NCI-H1092 (cell line): ENCODE data around the gene SYNM.
"Not testable (repeated sequence)": the region's sequence is repeated elsewhere in the genome, so short reads cannot be mapped to it uniquely, and the experiment has no call there.

ENCODE experiments used
- DNase-seq: peaks from one replicate; lab custom pipeline; 2025; lab: John Stamatoyannopoulos, UW

SYNM gene, protein sequence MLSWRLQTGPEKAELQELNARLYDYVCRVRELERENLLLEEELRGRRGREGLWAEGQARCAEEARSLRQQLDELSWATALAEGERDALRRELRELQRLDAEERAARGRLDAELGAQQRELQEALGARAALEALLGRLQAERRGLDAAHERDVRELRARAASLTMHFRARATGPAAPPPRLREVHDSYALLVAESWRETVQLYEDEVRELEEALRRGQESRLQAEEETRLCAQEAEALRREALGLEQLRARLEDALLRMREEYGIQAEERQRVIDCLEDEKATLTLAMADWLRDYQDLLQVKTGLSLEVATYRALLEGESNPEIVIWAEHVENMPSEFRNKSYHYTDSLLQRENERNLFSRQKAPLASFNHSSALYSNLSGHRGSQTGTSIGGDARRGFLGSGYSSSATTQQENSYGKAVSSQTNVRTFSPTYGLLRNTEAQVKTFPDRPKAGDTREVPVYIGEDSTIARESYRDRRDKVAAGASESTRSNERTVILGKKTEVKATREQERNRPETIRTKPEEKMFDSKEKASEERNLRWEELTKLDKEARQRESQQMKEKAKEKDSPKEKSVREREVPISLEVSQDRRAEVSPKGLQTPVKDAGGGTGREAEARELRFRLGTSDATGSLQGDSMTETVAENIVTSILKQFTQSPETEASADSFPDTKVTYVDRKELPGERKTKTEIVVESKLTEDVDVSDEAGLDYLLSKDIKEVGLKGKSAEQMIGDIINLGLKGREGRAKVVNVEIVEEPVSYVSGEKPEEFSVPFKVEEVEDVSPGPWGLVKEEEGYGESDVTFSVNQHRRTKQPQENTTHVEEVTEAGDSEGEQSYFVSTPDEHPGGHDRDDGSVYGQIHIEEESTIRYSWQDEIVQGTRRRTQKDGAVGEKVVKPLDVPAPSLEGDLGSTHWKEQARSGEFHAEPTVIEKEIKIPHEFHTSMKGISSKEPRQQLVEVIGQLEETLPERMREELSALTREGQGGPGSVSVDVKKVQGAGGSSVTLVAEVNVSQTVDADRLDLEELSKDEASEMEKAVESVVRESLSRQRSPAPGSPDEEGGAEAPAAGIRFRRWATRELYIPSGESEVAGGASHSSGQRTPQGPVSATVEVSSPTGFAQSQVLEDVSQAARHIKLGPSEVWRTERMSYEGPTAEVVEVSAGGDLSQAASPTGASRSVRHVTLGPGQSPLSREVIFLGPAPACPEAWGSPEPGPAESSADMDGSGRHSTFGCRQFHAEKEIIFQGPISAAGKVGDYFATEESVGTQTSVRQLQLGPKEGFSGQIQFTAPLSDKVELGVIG (N-terminal part only)

DNA sequence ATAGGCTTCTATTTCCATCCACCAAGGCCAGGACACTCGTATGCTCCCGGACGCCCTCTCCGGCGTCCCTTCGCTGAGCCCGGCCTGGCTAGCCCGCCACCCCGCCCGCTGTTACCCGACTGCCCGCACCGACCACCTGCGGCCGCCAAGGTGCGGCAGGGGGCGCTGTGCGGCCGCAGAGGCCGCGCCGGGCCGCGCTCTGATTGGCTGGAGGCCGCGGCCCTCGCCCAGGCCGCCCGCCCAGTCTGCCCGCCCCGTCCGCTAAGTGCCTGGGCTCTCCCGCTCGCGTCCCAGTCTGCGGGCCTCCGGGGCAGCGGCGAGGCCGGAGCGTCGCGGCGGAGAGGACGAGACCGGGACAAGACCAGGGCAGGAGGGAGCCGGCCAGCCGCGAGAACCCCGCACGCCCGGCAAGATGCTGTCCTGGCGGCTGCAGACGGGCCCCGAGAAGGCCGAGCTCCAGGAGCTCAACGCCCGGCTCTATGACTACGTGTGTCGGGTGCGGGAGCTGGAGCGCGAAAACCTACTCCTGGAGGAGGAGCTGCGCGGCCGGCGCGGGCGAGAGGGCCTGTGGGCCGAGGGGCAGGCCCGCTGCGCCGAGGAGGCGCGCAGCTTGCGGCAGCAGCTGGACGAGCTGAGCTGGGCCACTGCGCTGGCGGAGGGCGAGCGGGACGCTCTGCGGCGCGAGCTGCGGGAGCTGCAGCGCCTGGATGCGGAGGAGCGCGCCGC, at the start of gene SYNM:
TSS of gene SYNM (plus strand) at position 293 of the 726 bp plus-strand sequence. CDS start at position 413, 120 bp downstream.
- DNase-seq: peak; percentile 75

DNA sequence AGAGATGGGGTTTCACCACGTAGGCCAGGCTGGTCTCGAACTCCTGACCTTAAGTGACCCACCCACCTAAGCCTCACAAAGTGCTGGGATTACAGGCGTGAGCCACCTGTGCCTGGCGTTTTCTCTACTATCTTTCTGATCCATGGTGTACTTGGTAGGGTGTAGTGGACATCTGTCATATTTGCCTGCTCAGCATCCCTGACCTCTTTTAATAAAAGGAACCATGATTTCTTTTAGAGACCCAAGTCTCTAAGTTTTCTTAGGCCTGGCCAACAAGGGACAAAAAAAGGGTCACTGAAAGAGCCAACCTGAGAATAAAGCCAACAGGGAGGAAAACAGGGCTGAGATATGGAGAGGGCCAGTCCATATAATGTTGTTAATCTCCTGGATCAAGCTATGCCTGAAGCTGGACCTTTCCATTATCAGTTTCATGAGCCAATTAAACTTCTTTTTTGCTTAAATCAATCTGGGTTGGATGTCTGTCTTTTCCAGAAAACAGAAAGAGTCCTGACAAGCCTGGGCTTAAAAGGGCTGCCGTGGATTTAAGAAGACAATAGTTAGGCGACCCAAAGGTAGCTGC, 49.2 kb upstream of the SYNM start:
- DNase-seq: no peak

DNA sequence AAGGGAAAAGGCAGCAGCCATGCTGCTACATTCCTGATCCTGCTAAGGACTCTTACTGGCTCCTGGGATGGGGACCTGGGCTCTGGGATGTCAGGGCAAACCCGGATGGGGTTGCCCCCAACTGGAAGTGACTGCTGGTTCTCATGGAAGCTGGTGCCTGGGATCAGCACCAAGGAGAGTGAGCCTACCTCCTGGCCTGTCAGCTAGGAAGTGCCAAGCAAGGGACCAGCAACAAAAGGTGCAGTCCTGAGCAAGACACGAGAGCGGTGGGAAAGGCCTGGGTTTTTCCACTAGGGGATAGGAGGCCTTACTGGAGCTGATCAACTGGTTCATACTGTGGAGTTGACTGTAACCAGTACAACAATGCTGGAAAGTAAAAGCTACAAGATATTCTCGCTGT, 47.9 kb upstream of the SYNM start:
- DNase-seq: no peak

DNA sequence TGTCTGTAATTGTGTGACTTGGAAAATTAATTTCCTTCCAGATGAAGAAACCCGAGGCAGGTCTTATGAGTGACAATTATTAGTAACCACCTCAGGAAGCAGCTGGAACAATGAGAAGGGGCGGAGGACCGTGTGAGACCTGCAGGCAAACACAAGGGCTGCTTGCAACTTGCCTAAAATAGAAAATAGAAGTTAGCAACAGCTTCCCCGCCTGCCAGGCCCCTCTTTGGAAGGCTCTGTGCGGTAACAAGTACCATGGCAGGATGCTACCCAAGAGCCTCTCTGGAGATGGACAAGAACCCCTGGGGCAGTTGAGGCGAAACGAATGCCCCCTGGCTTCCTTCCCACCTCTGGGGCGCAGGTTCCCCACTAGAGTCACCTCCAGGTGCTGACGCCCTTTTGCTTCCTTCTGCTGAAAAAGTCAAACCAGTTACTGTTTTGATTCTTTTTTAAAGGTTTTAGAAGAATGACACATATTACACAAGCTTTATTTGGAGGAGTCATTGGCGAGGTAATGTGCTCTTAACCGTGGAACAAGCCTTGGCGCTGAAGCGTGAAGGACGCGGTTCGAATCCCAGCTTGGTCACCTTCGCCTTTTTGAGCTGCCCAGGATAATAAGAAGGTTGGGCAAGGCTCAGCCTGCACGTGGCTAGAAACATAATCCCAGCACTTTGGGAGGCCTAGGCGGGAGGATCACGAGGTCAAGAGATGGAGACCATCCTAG, 47.0 kb upstream of the SYNM start:
- no peak for DNase-seq

DNA sequence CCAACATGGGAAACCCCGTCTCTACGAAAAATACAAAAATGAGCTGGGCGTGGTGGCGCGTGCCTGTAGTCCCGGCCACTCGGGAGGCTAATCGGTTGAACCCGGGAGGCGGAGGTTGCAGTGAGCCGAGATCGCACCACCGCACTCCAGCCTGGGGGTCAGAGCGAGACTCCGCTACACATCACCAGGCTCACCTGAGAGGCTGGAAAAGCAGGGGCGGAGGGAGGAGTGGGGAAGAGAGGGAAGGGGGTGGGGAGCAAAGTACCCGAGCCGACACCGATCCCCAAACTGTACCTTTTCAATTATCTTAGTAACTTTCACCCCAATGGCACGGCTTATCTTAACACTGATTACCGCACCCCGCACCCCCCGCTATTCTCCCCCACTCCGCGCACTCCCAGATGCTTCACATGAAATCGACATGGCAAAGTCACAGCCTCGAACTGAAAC, 46.4 kb upstream of the SYNM start:
- DNase-seq: no peak

DNA sequence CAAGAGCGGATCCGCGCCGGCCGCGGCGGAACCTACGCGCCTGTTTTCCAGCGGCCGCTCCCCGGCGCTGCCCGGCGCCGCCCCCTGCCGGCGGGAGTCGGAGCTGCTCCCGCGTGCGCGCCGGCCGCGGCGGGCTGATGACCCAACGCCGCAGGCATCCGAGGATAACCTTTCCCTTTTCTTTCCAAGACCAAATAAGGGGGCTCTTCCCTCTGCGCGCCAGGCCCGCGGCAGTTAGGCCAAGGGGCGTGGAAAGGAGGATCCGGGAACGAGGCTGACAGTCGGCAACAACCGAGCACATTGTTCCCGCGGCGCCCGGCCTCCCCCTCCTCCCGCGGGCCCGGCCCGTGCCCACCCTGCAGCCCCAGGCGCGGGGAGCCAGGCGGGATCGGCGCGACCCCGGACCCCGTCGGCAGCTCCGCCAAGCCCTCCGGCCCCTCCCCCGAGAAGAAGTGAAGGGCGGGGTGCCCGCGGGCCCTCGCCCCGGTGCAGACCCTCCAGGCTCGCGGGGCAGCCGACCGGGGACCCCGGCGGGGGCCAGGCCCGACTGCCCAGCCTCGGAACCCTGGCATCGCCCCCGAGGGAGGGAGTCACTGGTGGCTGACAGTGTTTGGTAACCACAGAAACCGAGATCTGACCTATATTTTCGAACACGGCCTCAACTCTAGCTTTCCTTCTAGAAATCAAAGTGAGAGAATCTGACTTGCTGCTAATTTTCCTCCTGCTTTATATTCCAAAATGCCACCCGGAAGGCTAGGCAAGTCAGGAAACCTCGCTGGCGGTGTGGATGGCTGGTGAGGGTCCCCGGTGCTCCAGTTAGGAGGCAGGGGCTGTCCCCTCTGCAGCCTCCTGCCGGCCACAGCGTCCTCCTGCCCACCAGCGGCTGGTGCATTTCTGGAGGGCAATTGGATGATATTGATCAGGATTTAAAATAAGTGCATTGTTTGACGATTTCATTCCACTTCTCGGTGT, 45.6 kb upstream of the SYNM start:
- peak; percentile 26 for DNase-seq

DNA sequence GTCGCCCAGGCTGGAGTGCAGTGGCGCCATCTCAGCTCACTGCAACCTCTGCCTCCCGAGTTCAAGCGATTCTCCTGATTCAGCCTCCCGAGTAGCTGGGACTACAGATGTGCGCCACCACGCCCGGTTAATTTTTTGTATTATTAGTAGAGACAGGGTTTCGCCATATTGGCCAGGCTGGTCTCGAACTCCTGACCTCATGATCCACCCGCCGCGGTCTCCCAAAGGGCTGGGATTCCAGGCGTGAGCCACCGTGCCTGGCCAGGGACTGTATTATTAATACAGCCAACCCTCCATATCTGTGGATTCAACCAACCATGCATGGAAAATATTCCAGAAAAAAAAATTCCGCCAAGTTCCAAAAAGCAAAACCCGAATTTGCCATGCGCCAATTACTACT, 44.7 kb upstream of the SYNM start:
- DNase-seq: not testable (repeated sequence)

DNA sequence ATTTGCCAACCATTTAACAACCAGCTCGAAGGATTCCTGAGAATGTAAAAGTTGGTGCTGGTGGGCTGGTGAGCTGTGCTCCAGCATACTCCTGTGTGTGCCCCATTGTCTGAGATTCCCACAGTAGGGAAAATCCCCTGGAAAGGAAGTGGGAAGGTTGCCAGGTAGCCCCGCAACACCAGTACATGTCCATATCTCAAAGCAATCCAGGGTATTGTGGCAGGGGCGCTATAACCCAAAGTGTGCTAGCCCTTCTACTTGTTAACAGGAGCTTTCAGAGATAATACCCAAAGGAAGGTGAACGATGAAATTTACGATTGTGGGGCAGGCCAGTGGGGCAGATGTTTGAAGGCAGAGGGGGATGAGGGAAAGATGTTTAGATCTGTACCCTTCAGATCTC, 42.7 kb upstream of the SYNM start:
- no peak for DNase-seq

DNA sequence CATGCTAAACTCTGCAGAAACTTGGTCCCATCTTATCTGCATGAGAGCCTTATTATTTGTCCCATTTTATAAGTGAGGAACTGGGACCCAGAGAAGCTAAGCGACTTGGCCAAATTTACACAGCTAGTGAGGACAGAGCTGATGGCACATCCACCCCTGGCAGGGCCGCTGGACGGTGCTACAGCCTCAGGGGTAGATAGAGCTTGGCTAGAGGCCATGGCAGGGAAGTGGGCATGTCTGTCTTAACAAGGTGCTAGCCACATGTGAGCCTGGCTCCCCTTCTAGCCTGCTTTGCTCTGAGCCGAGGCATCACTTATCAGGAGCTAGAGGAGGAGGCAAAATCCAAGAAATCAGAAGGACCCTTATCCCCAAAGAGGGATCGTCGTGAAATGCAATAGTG, 36.7 kb upstream of the SYNM start:
- no peak for DNase-seq

DNA sequence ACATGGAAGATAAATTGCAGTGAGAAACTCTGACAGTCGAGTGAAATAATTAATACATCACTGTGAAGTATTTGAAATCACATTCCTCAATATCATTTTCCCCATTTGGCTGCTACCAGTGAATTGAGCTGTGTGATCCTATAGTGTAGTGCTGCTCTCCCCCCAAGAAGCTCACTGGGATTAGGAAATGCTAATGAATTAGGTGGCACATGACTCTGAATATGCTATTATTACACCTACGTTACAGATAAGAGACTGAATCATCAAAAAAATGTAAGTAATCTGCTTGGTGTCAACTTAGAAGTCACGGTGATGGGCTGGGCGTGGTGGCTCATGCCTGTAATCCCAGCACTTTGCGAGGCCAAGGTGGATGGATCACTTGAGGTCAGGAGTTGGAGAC, 34.7 kb upstream of the SYNM start:
- no peak for DNase-seq

DNA sequence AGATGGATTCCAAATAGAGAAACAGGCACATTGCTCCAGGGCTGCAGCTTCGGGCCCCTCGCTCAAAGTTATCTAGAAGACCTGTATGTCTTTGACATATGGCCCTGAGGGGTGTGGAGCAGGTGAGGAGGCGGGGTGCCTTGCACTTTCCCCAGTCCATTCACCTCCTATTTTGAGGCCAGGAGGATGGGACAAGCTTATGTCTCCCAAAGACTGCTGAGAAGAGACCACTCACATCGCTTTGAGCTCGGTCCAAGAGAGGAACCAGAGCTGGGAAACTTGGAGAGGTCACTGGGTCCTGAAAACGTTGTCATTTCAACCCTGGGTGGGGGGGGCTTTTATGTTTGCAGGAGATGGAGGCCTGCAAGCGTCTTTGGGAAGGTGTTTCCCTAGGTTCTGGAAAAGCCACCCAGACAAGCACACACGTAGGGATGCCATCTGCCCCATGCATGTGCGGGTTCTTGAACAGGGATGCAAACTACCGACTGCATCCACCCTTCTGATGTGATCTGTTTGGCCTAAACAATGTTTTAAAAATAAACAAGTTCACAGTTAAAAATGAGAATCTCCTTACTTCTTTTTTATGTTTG, 33.7 kb upstream of the SYNM start:
- DNase-seq: no peak

DNA sequence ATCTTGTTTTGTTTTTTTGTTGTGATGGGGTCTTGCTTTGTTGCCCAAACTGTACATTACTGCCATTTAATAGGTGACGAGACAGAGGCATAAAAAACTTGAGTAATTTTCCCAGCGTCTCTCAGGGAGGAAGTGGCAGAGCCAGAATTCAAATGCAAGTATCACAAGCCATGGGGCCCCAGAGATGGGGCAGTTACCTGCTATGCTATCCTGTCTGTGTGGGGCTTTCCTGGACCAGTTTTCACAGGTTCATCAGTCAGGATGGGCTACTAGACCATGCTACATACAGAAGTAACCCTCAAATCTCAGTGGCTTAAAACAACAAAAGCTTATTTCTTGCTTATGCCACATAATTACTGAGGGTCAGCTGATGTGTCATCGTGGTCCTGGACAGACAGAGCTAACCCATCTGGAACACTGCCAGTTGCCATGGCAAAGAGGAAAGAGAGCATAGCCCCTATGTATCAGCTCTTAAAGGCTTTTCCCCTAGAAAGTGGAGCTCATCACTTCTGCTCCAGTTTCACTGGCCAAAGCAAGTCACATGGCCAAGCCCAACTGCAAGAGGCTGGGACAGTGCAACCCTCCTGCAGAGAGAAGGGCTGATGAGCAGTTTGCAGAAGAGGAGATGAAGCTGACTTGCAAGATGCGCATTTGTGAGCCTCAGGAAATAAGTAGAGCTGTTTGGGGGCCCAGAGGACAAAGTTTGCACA, 31.7 kb upstream of the SYNM start:
- no peak for DNase-seq

DNA sequence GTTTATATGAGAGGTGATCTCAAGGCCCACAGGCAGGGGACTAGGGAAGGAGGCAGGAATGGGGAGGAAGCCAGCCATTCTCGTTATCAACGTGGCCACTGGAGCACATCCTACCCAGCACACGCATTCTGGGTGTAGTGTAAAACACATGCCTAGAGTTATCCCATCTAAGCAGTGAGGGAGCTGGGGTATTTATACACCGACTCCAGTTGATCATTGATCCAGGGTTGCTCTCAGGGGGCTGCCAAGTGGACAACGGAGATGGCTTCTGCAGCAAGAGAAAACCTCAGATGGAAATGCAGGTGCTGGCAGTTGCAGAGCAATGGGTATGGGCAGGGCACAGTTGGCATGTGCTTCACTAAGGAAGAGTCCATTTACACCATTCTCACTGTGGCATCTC, 30.4 kb upstream of the SYNM start:
- DNase-seq: no peak

DNA sequence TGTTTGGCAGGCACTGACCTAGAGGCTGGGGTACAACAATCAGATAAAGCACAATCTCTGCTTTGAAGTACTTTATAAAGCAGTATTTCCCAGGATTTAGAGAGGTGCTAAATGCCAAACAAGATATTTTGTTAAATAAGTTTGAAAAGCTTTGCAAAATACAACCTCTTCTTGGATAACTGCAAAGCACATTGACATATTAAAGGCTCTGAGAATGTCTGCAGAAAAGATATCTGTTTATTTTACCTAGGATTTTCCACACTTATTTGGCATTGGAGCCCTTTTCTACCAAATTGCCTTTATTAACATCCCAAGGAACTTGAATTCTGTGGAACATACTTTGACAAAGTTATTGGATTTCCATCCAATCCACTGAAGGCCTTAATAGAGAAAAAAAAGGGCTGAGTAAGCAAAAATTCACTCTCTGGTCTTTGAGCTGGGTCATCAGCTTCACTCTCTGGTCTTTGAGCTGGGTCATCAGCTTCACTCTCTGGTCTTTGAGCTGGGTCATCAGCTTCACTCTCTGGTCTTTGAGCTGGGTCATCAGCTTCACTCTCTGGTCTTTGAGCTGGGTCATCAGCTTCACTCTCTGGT, 29.7 kb upstream of the SYNM start:
- not testable (repeated sequence) for DNase-seq

DNA sequence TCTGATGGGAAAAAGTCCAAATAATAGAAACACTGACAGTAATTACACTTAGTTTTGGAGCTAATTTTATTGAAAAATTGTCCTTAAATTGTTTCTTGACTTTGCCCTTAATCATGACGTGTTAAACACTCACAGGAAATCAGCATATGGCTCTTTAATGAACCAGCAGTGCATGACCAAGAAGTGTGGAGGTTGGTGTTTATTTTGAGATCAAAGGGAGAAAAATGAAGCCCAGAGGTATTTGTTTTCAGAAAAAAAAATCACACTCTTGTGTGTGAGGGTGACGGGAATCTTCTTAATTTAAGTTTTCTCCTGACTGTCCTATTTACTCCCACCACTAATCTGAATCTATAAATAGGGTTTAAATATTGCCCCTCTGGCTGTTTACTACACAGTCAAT, 28.8 kb upstream of the SYNM start:
- no peak for DNase-seq

DNA sequence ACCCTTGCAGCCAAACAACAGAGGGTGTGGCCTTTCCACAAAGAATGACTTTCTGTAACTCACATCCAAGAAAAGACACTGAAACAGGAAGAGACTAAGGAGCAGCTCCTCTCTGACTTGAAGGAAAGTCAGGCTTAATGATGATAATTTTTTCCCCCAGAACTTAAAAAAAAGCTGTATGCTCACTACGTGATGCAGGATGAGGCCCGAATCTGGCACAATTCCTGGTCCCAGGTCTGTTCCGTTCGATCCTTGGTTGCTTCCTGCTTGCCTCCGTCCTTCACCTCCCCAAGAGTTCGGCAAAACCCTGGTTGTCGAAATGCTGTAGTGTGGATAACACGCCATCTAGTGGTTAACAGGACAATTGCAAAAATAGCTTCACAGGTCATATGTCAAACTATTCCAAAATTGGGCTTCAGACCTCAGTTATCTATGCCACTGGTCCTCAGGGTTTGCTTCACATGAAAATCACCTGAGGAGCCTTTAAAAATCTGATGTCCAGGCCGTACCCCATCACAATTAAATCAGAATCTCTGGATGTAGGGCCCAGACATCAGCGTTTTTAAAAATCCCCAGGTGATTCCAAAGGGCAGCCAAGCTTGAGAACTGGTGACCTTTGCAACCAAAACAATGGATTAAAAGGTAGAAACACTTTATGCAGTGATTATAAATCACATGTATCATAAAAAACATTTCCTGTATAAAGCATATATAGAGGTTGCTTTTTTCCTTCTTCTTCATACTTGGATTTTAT, 28.1 kb upstream of the SYNM start:
- peak; percentile 44 for DNase-seq

DNA sequence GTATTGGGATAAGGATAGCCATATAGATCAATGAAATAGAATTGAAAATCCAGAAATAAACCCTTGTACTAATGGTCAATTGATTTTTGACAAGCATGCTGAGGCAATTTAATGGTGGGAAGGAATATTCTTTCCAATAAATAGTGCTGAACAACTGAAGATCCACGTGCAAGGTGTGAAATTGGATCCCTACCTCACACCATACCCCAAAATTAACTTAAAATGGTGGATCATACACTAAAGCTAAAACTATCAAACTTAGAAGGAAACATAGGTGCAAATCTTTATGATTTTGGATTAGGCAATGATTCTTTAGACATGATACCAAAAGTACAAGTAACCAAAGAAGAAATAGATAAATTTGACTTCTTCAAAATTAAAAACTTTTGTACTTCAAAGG, 22.1 kb upstream of the SYNM start:
- DNase-seq: no peak
